Panc1 (cell line): ENCODE results near the gene PLD1. TPM values are rescaled to one million over a fixed set of nuclear protein-coding genes. Genes with fewer than 3 reads are reported as not detected.

ENCODE experiments used
- ATAC-seq: fragments of 200-7000 bp; cut with Tn5 transposase; 2 replicates; pipeline ENCODE4 v1.9.1; 2020; ENCODE audit warnings: mild to moderate bottlenecking, moderate library complexity
- BruUV-seq: library from RNA; stranded (reverse); fragments of 400-500 nt; replicated peaks from 2 replicates; lab custom pipeline; 2021; lab: Mats Ljungman, UMichigan
- CTCF ChIA-PET: fragments of 300-600 bp; sonication (Branson Sonifier 250); formaldehyde crosslinking; loops from one replicate; lab custom pipeline; 2022; ENCODE audit warnings: antibody characterized with exemption; lab: Charles Lee
- POLR2A ChIA-PET: fragments of 300-600 bp; sonication (Branson Sonifier 250); formaldehyde crosslinking; loops from one replicate; lab custom pipeline; 2022; ENCODE audit warnings: antibody characterized with exemption; lab: Charles Lee
- DNase-seq: peaks from one replicate; pipeline ENCODE4 v3.0.0-alpha.2; 2010; ENCODE audit warnings: low read depth, low spot score
- H3K27ac ChIP-seq: 2 replicates; pipeline ENCODE4 v1.5.1; 2011; ENCODE audit warnings: mild to moderate bottlenecking, low read length, inconsistent platforms
- H3K27me3 ChIP-seq: fragments of 200-500 bp; sonication (Bioruptor generic); 2 replicates; pipeline ENCODE4 v1.6.0; 2014; ENCODE audit warnings: low read length, inconsistent platforms; ENCODE audit not compliant: control insufficient read depth, insufficient read depth
- H3K36me3 ChIP-seq: fragments of 200-500 bp; sonication (Bioruptor generic); 2 replicates; pipeline ENCODE4 v1.5.1; 2014; ENCODE audit warnings: inconsistent platforms, mild to moderate bottlenecking, low read length, moderate library complexity; ENCODE audit not compliant: control insufficient read depth, insufficient read depth
- H3K4me1 ChIP-seq: 2 replicates; pipeline ENCODE4 v1.5.1; 2011; ENCODE audit warnings: inconsistent platforms, mild to moderate bottlenecking, low read length, moderate library complexity; ENCODE audit not compliant: control insufficient read depth, insufficient read depth
- H3K4me3 ChIP-seq, 2 experiments: 2 replicates each; pipeline ENCODE4 v1.5.1; 2011 to 2012; ENCODE audit warnings: low read depth in 2 of 2, low read length in 2 of 2, mild to moderate bottlenecking in 2 of 2, inconsistent platforms in 1 of 2, moderate library complexity in 1 of 2
- H3K9me3 ChIP-seq: fragments of 200-500 bp; sonication (Bioruptor generic); 2 replicates; pipeline ENCODE4 v1.5.1; 2014; ENCODE audit warnings: low read depth, mild to moderate bottlenecking, inconsistent platforms, low read length, moderate library complexity; ENCODE audit not compliant: control insufficient read depth, insufficient read depth
- CTCF ChIP-seq: fragments of 450-650 bp; IDR thresholded peaks from 2 replicates; pipeline ENCODE4 v1.5.1; 2017; ENCODE audit warnings: mild to moderate bottlenecking
- POLR2AphosphoS5 ChIP-seq: IDR thresholded peaks from 2 replicates; pipeline ENCODE4 v1.6.1; 2012; ENCODE audit warnings: mild to moderate bottlenecking, low read depth, low read length, moderate library complexity
- REST ChIP-seq, 2 experiments: IDR thresholded peaks; 2 replicates each; pipeline ENCODE4 v1.6.1; 2011 to 2012; ENCODE audit warnings: low read depth in 2 of 2, control low read depth in 1 of 2, low read length in 1 of 2, mild to moderate bottlenecking in 1 of 2, moderate library complexity in 1 of 2; ENCODE audit not compliant: insufficient read depth in 1 of 2
- SIN3A ChIP-seq: IDR thresholded peaks from 2 replicates; pipeline ENCODE4 v1.6.1; 2012; ENCODE audit warnings: low read depth, mild to moderate bottlenecking, low read length, moderate library complexity, borderline replicate concordance; ENCODE audit not compliant: insufficient read depth
- TCF7L2 ChIP-seq: IDR thresholded peaks from 2 replicates; pipeline ENCODE4 v1.6.1; 2011; ENCODE audit warnings: mild to moderate bottlenecking, low read depth, low read length, inconsistent platforms
- in situ Hi-C: cut with HindIII; loops from 2 replicates; pipeline ENCODE4 v1.10.0; 2016; ENCODE audit warnings: low sequenced_read_pairs, low pct_unique_long_range_greater_than_20kb
- intact Hi-C: fragments of 100-400 bp; cut with micrococcal nuclease; formaldehyde crosslinking; loops from one replicate; pipeline ENCODE4 v1.10.0; 2022; ENCODE audit not compliant: unreplicated experiment
- total RNA-seq: library from RNA; stranded (reverse); gene quantifications from one replicate; pipeline ENCODE4 v1.2.1, GENCODE V29; 2021; ENCODE audit not compliant: unreplicated experiment

The PLD1 gene
- total RNA-seq, 1 experiment from 2014 or later, result 20.6 TPM

GRCh38 chr3:171646357-171647133, 163.7 kb downstream of the PLD1 start:
- no peaks in the 10 kb centered on the region for H3K36me3 ChIP-seq
- no peaks in the 10 kb centered on the region for H3K4me1 ChIP-seq
- no peak overlapping the region for H3K4me3 ChIP-seq
- DNase-seq (peak; percentile 43), ATAC-seq (peak; percentile 73)
- no peaks in the 10 kb centered on the region for H3K9me3 ChIP-seq
- BruUV-seq, result no TSS peak
- in situ Hi-C loops, result no loop called here
- intact Hi-C loops, result loop anchor here (1.0 to 2.0 kb wide), 2 partner anchors 126 to 188 kb away; no protein-coding TSS in a partner anchor
- CTCF ChIA-PET, result interaction anchor here (0.6 to 2.1 kb wide), 8 partner anchors 115 to 1104 kb away, joined by 3 to 7 read pairs (median 4); partner anchors contain the start of gene ECT2
- H3K27ac ChIP-seq, result no peak overlapping the region; the same call in 1 of the 2 replicates
- H3K27me3 ChIP-seq, result no peaks in the 10 kb centered on the region
- TF ChIP-seq CTCF, result peak; percentile 75
- TF ChIP-seq POLR2AphosphoS5, result no peak
- POLR2A ChIA-PET, result no interaction called here

- Histone ChIP-seq H3K36me3 (no peaks in the 10 kb centered on the region), H3K27me3 (no peaks in the 10 kb centered on the region), H3K9me3 (no peaks in the 10 kb centered on the region), H3K4me1 (peaks cover 5% of the 10 kb centered on the region; the same call in 1 of the 2 replicates), H3K4me3 (no peak overlapping the region), H3K27ac (no peak overlapping the region)
- ATAC-seq, result no peak
- in situ Hi-C loops, result no loop called here
- BruUV-seq, result no TSS peak
- CTCF ChIA-PET, result no interaction called here
- no peak for TF ChIP-seq REST (IDR thresholded peaks at IDR 0.05; ENCODE audit: insufficient read depth in 1 of 2, low read depth in 2 of 2, low read length in 1 of 2)
- TF ChIP-seq POLR2AphosphoS5, result no peak
- no peak for TF ChIP-seq TCF7L2
- no peak for TF ChIP-seq SIN3A
- no peak for TF ChIP-seq CTCF
- intact Hi-C loops, result no loop called here
- DNase-seq, result no peak
- POLR2A ChIA-PET, result interaction anchor here (0.6 kb wide), 1 partner anchor 24 kb away, joined by 5 read pairs; no protein-coding TSS in a partner anchor
Observed at GRCh38 chr3:171644681-171645080, 165.6 kb downstream of the PLD1 start.
